Fibroblast of skin of right quadriceps (primary cell): ENCODE measurements around the gene LHFPL6.
A peak's percentile ranks its signal among the peaks of the same experiment; 100 is the strongest.

Experiments
- DNase-seq: peaks from one replicate; pipeline ENCODE4 v3.0.0-alpha.2; 2013

LHFPL6 gene

DNA sequence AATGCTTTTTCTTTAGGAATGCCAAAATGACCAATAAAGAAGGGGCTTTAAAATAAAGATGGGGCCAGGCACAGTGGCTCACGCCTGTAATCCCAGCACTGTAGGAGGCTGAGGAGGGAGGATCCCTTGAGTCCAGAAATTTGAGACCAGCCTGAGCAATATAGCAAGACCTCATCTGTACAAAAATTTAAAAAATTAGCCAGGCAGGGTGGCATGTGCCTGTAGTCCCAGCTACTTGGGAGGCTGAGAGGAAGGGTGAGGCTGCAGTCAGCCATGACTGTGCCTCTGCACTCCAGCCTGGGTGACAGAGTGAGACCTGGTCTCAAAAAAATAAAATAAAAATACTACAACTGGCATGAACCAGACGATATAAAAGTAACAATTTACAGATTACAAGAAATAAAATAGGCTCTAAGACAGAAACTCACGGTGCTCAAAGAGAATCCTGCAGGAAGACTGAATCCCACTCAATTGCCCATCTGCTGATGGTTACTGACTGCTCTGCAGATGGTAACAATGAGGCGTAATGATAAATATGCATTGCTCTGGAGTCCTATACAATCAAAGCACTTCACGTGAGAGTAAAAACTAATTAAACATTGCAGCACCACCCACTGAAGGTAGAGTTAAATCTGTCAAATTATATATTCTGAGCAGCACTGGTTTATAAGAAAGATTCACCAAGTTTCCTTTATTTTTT is 93.2 kb downstream of the LHFPL6 start:
- no peak for DNase-seq

DNA sequence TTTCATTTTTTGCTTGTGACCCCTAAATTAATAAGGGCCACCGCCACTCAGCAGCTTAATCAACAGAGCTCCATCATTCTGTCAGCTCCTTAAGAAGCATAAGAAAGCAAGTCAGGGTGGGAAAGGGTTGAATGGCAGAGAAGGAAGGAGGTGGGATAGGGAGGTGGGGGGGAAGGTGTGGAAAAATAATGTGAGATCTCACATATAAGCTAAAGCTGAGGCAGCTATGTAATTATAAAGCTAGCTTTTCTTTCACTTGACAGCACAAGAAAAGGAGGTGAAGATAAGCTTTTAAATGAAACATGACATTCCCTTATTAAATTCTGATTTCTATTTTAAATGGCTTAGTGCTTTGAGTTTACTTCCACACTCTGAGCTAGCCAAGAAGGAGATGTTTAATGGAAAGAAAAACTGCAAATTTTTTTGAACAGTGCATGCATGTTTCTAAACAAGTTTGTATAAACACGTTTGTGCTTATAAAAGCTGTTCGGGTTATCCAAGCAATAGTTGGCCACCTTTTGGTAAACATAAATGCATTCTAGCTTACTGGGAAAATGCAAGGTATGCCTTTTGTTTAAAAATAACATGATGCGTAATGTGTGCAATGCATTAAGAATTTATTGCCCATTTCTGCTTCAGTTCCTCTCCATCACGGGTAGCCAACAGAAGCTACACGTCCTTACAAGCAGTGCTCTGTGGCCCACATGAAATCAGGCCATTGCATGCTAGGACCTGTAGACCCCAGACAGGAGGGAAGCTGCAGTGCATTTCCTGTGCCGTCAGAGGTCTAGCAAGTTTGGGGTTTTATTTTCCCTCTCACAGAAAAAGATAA is 96.2 kb downstream of the LHFPL6 start:
- peak; percentile 18 for DNase-seq

DNA sequence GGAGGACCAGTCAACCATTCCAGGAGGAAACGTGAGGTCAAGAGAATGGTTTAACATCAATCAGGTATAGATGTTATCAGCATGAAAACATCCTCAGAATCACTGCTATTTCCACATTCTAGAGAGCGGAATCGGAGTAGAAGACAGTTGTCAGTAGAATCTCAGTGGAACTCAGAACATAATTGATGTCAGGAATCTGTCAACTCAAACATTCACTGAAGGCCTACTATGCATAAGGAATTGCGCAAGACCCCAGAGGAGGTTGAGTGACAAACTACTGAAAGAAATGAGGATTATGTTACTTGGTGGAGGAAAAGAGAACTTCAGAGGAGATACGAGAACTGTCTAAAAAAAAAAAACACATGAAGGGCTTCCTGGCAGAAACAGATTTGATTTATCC is 97.8 kb downstream of the LHFPL6 start:
- no peak for DNase-seq

DNA sequence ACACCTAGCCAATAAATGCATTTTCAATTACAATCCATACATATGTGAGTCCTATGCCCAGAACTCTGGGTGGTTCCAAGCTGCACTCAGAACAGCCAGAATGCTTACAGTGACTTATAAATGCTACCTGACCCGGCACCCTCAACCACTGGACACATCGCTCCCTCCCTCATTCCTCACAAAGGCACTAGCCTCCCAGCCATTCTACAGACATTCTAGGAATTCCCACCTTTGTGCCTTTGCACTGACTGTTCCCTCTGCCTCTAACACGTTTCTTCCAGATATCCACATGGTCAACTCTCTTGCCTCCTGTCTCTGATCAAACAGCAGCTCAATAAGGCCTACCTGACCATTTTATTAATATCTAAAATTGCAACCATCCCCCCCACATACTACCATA is 99.9 kb downstream of the LHFPL6 start:
- no peak for DNase-seq

DNA sequence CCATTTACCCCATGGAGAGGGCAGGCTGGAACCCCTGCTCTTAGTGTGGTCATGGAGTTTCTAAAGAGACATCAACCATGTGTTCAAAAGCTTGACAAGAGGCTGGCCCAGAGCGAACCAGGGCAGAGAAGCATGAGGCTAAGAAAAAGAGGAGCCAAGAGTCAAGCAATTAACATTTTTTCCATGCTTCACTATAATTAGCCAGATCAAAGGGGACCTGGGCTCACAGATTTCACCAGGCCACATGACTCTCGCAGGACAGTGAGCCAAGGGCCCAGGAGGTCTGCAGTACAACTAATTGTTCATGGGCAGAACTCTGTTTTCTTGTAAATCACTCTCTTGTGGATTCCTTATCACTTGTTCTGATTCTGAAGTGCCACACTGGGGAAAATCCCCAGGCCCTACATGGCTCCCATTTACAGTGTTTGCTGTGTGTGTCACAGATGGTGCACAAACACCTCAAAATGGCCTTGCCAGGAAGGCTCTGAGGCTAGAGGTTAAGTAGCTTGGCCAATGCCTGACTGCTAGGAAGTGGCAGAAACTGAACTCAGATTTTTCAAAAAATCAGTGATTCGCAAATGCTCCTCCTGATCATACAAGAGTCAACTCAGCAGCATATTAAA is 101.2 kb downstream of the LHFPL6 start:
- no peak for DNase-seq

DNA sequence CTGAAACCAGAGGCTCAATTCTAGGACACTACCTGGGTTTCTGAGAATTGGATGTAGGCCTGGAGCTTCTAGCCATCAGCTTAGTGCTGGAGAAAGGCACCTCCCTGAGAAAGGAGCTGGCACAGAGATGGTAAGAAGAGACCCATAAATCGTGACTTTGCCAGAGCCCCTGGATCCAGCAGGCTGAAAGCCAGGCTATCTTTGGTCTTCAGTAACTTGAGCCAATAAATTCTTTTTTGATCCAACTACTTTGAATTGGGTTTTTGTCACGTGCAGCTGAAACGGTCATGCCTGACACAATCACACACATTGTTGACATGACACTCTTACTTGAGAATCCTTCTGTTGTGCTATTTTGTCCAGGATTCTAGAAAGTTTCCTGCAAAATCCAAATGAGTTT is 103.4 kb downstream of the LHFPL6 start:
- no peak for DNase-seq

DNA sequence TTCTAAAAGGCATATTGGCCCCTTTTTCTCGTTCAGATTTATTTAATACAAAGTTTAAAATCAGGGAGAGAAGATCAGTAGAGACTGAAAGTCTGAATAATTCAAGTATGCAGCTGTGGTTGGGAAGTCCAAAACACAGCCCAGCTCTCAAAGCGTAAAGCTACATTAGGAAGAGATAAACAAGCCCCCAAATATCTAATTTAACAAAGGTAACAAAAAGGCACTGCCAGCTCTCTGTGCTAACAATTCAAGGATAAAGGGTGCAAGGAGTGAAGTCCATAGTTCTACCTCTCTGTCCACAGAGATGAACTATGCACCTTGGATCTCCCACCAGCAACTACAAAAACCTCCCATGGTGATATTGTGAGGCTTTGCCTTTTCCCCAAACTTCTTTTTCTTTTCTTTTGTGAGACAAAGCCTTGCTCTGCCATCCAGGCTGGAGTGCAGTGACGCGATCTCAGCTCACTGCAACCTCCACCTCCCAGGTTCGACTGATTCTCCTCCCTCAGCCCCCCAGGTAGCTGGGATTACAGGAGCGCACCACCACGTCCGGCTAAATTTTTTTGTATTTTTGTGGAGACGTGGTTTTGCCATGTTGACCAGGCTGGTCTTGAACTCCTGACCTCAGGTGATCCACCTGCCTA is 104.4 kb downstream of the LHFPL6 start:
- no peak for DNase-seq

DNA sequence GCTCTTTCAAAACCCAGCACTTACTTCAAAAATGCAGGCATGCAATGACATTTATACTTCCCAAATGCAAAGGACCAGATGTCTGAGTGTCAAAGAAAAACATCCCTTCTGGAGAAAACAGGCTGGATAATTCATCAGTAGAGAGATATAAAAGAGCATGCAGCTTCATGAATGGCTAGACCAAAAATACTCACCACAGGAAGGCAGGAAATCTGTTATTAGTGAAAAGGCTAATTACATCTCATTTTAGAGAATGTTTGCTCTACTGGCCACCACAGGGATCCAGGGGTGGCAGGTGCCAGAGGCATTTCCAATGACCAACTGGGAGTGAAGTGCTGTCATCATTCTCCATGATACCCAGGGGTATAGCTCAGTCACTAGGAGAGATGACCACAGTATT is 106.5 kb downstream of the LHFPL6 start:
- no peak for DNase-seq

DNA sequence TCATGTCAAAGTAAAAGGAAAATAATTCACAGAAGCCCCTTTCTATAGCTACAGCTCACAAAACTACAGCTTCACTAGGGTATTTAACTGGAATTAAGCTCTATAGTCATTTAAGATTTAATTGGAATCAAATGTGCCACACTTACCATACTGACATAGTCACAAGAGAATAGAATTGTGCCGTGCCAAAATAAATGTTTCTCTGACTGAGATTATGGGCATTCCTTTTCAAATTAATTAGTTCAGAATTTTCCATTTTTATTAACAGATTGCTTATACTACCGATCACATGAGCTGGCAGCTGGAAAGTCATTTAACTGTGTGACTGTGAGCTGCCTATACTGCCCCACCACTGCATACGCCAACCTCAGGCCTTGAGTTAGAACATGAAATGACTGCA is 108.4 kb downstream of the LHFPL6 start:
- DNase-seq = no peak

DNA sequence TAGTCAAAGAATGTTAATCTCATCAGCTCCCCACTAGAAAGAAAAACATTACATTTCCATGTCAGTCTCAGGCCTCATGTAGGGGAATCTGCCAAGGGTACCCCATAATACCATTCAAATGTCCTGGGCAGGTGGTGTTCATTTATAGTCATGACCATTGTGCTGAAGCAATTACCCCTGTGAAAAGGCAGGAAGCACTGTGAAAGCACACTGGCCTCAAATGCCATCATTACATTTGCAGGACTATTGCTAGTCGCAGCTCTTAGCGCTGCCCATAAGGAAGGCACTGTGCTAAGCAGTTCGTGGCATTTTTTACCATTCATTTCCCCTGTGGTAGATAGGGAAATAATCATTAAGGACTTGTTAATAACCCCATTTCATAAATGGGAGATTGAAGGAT is 109.0 kb downstream of the LHFPL6 start:
- DNase-seq = no peak

DNA sequence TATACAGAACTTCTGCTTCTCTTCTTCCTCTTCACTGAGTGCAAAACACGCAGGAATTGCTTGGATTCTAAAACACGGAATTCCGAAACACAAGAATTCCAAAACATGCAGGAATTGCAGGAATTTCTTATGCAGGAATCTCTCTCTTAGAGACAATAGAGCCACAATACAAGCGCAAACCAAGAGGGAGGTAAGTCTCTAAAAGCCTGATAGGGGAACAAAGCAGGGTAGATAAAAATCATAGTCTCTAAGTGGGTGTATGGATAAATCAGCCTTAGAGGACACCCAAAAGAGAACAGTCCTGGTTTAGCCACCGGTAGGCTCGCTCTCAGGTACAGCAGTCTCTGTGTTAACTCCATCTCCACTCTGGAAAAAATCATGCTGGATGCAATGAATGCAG is 112.9 kb downstream of the LHFPL6 start:
- DNase-seq = no peak

DNA sequence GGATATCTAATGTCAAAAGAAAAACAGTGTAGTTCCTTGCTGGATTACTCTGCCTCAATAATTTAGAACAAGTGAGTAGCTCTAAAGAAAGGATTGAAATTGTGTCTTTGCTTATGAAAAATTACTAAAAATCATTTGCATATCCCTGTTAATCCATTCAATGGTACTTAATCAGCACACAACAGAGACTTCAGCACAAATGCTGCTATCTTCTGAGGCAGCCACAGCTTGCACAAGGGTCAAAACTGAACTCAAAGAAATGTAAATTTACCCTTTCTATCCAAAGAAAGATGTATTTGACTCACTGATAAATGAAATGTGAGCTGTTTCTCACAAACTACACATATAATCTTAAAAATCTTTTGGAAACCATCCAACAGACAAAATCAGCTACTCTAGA is 116.2 kb downstream of the LHFPL6 start:
- DNase-seq = no peak

DNA sequence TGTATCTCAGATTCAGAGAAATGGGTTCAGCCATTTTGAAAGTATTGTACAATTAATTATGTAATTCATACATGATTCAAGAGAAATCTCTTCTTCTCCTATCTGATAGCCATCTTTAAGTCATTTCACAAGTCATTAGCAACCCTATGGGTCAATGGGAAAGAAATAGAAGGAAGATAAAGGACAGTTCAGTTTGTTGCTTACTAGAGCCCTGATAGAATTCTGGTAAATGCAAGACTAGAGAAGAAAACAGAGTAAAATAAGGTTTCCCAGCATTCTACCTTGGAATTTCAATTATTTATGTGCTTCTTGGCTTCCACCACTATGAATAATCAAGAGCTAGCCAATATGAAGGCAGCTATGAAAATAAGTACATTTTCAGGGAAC is 117.7 kb downstream of the LHFPL6 start:
- DNase-seq = peak; percentile 47

DNA sequence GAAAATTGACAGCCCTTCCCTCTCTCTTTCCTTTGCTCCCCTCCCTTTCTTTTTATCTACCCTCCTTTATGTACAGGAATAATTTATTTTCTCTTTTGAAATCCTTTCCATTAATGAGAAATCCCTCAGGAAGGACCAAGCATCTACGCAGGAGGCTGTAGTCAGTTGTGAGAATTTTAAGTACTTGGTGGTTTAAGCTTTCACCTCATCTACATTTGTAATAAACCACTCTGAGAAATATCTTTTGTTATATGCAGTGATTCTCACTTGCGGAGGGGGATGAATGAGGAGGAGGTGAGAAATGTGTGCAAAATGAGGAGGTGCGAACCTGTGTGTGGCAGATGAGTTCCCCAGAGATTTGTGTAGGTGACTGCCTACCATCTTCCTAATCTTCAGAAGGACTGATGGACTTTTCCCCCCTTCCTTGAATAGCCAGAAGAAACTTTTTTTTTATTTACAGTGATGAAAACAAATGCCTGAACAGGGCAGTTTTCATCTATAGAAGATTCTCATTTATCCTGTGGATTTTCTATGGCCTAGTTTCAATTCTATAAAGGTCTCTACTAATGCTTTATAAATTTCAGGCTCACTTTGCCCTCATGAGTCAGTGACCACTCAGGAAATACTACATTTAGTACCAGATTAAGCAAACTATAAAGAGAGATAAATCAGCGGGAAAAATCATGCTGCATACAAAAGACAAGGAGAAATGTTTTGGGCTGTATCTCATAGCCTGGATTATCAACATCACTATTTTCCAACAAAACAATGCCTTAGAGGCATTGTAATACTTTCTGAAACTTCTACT is 118.3 kb downstream of the LHFPL6 start:
- DNase-seq = peak; percentile 85

DNA sequence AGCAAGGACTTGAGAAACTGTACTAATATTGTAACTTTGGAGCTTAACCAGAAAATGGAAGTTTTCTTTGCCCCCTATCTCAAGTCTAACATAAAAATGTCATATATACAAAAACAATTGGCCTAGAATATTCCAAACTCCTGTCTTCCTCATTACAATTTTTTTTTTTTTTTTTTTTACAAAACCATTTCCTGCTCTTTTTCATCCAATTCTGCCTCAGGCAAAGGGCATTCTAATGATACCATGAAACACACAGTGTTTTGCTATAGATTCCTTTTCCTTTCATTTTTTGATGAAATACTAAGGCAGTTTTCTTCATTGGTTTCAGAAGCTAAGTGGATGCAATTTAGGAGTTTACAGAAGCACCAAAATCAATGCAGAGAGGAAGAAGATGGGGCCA is 119.7 kb downstream of the LHFPL6 start:
- no peak for DNase-seq

DNA sequence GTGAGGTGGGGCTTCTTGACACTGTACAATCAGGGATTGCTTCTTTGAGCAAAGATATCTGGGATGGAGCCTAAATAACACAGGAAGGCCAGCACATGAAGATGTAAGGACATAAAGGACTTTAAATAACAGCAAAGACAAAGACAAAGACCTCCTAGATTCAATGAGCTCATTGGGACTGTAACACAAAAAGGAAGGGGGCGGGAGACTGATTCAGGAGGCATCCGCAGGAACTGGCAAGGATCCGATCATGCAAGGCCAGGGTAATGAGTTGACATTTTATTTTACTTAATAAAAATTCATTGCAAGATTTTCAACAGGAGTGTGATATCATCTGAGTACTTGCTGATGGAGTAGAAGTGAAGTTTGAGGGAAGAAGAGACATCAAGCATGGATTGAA is 121.5 kb downstream of the LHFPL6 start:
- no peak for DNase-seq

DNA sequence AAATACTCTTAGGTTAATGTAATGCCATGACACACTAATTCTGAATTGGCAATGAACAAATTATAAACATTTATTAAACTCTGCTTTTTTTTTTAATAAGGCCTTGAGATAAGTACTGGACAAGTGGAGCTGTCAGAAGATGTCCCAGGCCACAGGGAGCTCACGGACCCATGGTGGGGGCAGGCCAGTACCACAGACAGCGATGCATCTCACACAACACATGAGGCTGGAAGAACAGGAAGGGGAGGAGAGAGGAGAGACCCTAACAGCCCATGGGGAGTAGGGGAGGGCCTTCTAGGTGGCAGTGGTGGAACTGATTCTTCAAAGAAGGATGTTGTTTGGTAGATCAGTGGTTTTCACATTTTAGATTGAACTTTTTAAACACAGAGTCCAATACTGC is 128.4 kb downstream of the LHFPL6 start:
- no peak for DNase-seq

DNA sequence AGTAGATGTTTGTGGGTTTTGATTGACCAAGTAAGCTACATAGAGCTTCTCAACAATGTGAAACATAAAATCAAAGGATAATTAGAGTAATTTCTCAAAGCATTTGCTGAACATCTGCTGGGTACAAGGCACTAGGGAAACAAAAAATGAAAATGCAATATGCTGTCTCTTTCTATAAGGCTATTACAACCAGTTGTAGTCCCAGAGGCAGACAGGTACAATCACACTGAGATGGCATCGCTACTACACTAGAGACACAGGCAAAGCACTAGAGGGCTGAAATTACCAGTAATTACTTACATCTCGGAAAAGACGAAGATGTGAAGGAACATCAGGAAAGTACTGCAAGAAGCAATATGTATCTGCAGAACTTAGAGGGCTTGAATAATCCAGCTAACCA is 133.3 kb downstream of the LHFPL6 start:
- DNase-seq = no peak

DNA sequence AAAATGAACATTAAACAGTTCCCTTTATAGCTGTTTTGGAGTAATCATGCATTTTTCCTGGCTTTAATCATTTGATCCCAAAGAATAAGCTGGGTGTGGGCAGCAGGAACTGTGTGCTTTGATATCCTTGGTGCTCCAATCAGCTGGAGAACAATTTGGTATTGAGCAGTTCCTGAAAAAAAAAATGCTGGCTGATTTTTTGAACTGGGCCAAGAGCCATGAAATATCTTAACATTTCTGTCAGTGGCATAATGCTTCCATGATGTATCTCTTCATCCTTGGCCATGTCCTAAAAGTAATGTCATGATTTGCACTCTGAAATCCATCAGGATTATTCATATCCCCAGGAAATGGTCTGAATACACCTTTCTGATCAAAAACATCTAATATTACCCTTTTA is 134.7 kb downstream of the LHFPL6 start:
- DNase-seq = peak; percentile 8

DNA sequence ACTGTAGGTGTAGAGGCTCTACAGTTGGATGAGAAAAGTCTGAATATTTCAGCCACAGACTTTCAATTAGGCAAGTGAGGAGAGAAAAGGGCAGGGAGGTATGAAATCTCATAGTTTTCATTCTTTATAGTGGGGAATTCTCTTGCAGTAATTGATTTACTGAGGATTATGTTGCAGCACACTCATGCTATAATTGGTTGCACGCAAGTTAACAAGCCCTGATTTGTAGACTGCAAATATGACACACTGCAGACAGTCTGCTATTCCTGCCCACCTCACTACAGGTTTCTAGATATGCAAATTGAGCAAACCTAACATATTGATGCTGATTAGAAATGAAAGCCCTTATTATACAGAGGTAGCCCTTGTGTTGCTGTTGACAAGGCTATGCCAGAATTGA is 139.4 kb downstream of the LHFPL6 start:
- DNase-seq = peak; percentile 44

DNA sequence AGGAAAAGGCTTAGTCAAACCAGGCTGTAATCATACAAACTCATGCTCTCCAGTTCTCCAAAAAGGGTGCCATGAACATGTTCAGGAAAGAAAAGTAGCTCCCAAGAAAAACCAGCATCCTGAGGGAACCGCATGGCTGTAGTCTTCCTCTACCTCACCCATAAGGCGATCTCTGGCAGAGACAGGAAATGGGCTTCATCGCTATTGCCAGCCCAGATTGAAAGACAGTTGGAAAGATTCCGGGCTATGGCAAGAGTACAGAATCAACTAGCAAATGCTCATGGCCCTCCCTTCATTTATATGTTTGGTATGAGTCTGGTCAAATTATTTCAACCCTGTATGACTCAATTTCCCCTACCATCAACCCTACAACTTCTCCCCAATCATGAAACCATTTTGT is 140.1 kb downstream of the LHFPL6 start:
- no peak for DNase-seq

DNA sequence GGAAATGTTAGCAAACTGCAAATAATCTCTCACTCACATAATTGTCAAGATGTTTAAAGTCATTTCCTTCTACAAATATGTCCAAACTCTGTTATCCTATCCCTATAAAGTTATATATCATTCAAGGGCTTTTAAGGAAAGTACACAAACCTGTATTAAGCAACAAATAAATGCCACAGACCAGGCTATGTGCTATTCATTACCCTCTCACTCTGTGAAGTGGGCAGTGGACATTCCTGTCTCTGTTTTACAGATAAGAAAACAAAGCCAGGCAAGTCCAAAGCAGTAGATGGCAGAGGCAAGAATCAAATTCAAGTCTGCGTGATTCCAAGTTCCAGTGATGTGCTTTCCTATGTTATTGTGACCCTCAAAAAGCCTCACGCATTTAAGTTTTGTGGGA is 140.6 kb downstream of the LHFPL6 start:
- peak; percentile 19 for DNase-seq
